Sigmoid colon (tissue), 7 donors: ENCODE data around the gene KLHL3. TPM values are rescaled to one million over a fixed set of nuclear protein-coding genes. Genes with fewer than 3 reads are reported as not detected.

Experiments
- DNase-seq: peaks from one replicate; pipeline ENCODE4 v3.0.0-alpha.2; 2019
- H3K27ac ChIP-seq, 4 donors: fragments of 200-600 bp; sonication (generic); one replicate each; pipeline ENCODE4 v1.5.1; 2016 to 2019; ENCODE audit warnings: mild to moderate bottlenecking in 1 of 4
- H3K27me3 ChIP-seq, 3 donors: fragments of 200-600 bp; sonication (generic); one replicate each; pipeline ENCODE4 v1.5.1; 2019; ENCODE audit warnings: mild to moderate bottlenecking in 1 of 3
- H3K36me3 ChIP-seq, 4 donors: fragments of 200-600 bp; sonication (generic); one replicate each; pipeline ENCODE4 v1.5.1; 2016 to 2019
- H3K4me1 ChIP-seq, 4 donors: fragments of 200-600 bp; sonication (generic); one replicate each; pipeline ENCODE4 v1.5.1; 2017 to 2019
- H3K4me3 ChIP-seq, 4 donors: fragments of 200-600 bp; sonication (generic); one replicate each; pipeline ENCODE4 v1.5.1; 2017 to 2019; ENCODE audit warnings: mild to moderate bottlenecking in 2 of 4, moderate library complexity in 1 of 4
- H3K9me3 ChIP-seq, 4 donors: fragments of 200-600 bp in 3 of 4; sonication (generic) in 3 of 4; one replicate each; pipeline versions ENCODE4 v1.5.1 to v1.6.1; 2013 to 2019
- CTCF ChIP-seq, 4 experiments: fragments of 450-650 bp in 3 of 4; fragments of 200-600 bp in 1 of 4; IDR thresholded peaks; one replicate each; pipeline ENCODE4 v1.5.1; 2016 to 2019; ENCODE audit warnings: antibody characterized with exemption in 4 of 4, mild to moderate bottlenecking in 3 of 4, moderate library complexity in 2 of 4
- EP300 ChIP-seq, 4 donors: sonication (generic); formaldehyde crosslinking; IDR thresholded peaks; one replicate each; pipeline ENCODE4 v1.6.1; 2017; ENCODE audit warnings: antibody characterized with exemption in 4 of 4
- POLR2A ChIP-seq, 2 donors: fragments of 450-650 bp; IDR thresholded peaks; one replicate each; pipeline ENCODE4 v1.6.1; 2016; ENCODE audit warnings: antibody characterized with exemption in 2 of 2, mild to moderate bottlenecking in 2 of 2, moderate library complexity in 2 of 2
- POLR2AphosphoS5 ChIP-seq, 4 donors: sonication (generic); formaldehyde crosslinking; IDR thresholded peaks; one replicate each; pipeline ENCODE4 v1.6.1; 2017; ENCODE audit warnings: antibody characterized with exemption in 4 of 4
- WGBS, 2 donors: extraction: QIAGEN DNeasy Blood & Tissue Kit; methylation state at CpG; one replicate each; pipeline ENCODE4 v1.1.7; 2013; 5-methylcytosine and 5-hydroxymethylcytosine counted together
- intact Hi-C: fragments of 100-400 bp; cut with DNase I; formaldehyde crosslinking; loops from one replicate; pipeline ENCODE4 v1.15.1; 2023
- polyA plus RNA-seq, 3 donors: library from polyadenylated mRNA; stranded (reverse); fragments of 200-250 nt; gene quantifications; one replicate each; pipeline ENCODE4 v1.2.3, GENCODE V29; 2013
- total RNA-seq, 4 donors: library from RNA; depleted of rRNA; stranded (reverse); fragments of >200 nt; gene quantifications; one replicate each; pipeline ENCODE4 v1.1.0, GENCODE V29; 2016
- donor health status: healthy with polysubstance abuse.
- donor health status: Bipolar disorder and iron deficiency.
- donor health status: healthy.

KLHL3 gene
- total and polyA plus RNA-seq, 7 donors: 0.23 to 5.5 (median 3.5) TPM; not detected in 1

GRCh38 chr5:137612576-137612975, 123.3 kb downstream of the KLHL3 start:
- Histone ChIP-seq H3K27me3 (no peaks in the 10 kb centered on the region), H3K36me3 (no peaks in the 10 kb centered on the region), H3K4me1 (no peaks in the 10 kb centered on the region), H3K9me3 (no peaks in the 10 kb centered on the region), H3K27ac (no peak overlapping the region), H3K4me3 (no peak overlapping the region)
- no peak for DNase-seq
- TF ChIP-seq POLR2A (IDR thresholded peaks at IDR 0.05): no peak
- TF ChIP-seq POLR2AphosphoS5 (IDR thresholded peaks at IDR 0.05): no peak
- no peak for TF ChIP-seq CTCF (IDR thresholded peaks at IDR 0.05)
- TF ChIP-seq EP300 (IDR thresholded peaks at IDR 0.05): no peak
- intact Hi-C loops: no loop called here

- Histone ChIP-seq H3K27me3 (no peaks in the 10 kb centered on the region), H3K4me3 (no peak overlapping the region), H3K36me3 (no peaks in the 10 kb centered on the region), H3K27ac (no peak overlapping the region), H3K4me1 (no peaks in the 10 kb centered on the region), H3K9me3 (no peaks in the 10 kb centered on the region)
- DNase-seq: no peak
- TF ChIP-seq EP300 (IDR thresholded peaks at IDR 0.05) (no peak), POLR2AphosphoS5 (IDR thresholded peaks at IDR 0.05) (no peak), POLR2A (IDR thresholded peaks at IDR 0.05) (no peak), CTCF (IDR thresholded peaks at IDR 0.05) (no peak)
- intact Hi-C loops: no loop called here
- WGBS, 2 donors: 91 to 93% methylated on average over 9 of the region's 9 CpGs
Measured at GRCh38 chr5:137611794-137612435, 124.0 kb downstream of the KLHL3 start.

- H3K27me3 ChIP-seq: no peaks in the 10 kb centered on the region
- no peaks in the 10 kb centered on the region for H3K4me1 ChIP-seq
- no peaks in the 10 kb centered on the region for H3K36me3 ChIP-seq
- TF ChIP-seq POLR2AphosphoS5 (IDR thresholded peaks at IDR 0.05) (no peak), POLR2A (IDR thresholded peaks at IDR 0.05) (no peak), CTCF (IDR thresholded peaks at IDR 0.05) (no peak), EP300 (IDR thresholded peaks at IDR 0.05) (no peak)
- no peaks in the 10 kb centered on the region for H3K9me3 ChIP-seq
- no peak overlapping the region for H3K27ac ChIP-seq
- WGBS, 2 donors: 75 to 80% methylated on average over 4 of the region's 4 CpGs
- intact Hi-C loops: no loop called here
- no peak for DNase-seq
- H3K4me3 ChIP-seq: no peak overlapping the region
Measured at GRCh38 chr5:137611011-137611580, 124.8 kb downstream of the KLHL3 start.

- 82 to 85% methylated on average over 4 of the region's 4 CpGs for WGBS, 2 donors
- H3K36me3 ChIP-seq: no peaks in the 10 kb centered on the region
- TF ChIP-seq CTCF (IDR thresholded peaks at IDR 0.05): no peak
- TF ChIP-seq EP300 (IDR thresholded peaks at IDR 0.05): no peak
- no peak for TF ChIP-seq POLR2AphosphoS5 (IDR thresholded peaks at IDR 0.05)
- no peak for TF ChIP-seq POLR2A (IDR thresholded peaks at IDR 0.05)
- H3K27ac ChIP-seq: no peak overlapping the region
- no peak for DNase-seq
- intact Hi-C loops: no loop called here
- H3K27me3 ChIP-seq: no peaks in the 10 kb centered on the region
- no peaks in the 10 kb centered on the region for H3K9me3 ChIP-seq
- no peaks in the 10 kb centered on the region for H3K4me1 ChIP-seq
- H3K4me3 ChIP-seq: no peak overlapping the region
Measured at GRCh38 chr5:137610598-137610997, 125.3 kb downstream of the KLHL3 start.

- intact Hi-C loops: no loop called here
- Histone ChIP-seq H3K27ac (no peak overlapping the region), H3K4me1 (no peaks in the 10 kb centered on the region), H3K9me3 (no peaks in the 10 kb centered on the region), H3K4me3 (no peak overlapping the region), H3K27me3 (no peaks in the 10 kb centered on the region), H3K36me3 (no peaks in the 10 kb centered on the region)
- no peak for DNase-seq
- WGBS, 2 donors: 84 to 91% methylated on average over 2 of the region's 2 CpGs
- TF ChIP-seq EP300 (IDR thresholded peaks at IDR 0.05) (no peak), POLR2AphosphoS5 (IDR thresholded peaks at IDR 0.05) (no peak), POLR2A (IDR thresholded peaks at IDR 0.05) (no peak), CTCF (IDR thresholded peaks at IDR 0.05) (no peak)
Measured at GRCh38 chr5:137609127-137609526, 126.8 kb downstream of the KLHL3 start.
